Measurements from ENCODE around the gene LRPPRC. TPM values are rescaled to one million over a fixed set of nuclear protein-coding genes. Genes with fewer than 3 reads are reported as not detected.

The LRPPRC gene
- polyA plus RNA-seq, 5 donors: 87.2 to 109 (median 102) TPM

DNA sequence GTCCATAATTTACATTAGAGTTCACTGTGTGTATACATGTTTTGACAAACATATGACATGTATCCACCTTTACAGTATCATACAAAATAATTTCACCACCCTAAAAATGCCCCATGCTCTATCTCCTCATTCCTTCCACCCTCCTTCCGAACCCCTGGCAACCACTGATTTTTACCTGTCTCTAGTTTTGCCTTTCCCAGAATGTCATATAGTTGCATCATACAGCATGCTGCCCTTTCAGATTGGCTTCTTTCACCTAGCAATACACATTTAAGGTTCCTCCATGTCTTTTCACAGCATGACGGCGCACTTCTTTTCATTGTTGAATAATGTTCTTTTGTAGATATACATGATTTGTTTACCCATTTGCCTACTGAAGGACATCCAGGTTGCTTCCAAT is 10.4 kb downstream of the LRPPRC start:
- DNase-seq: no peak

DNA sequence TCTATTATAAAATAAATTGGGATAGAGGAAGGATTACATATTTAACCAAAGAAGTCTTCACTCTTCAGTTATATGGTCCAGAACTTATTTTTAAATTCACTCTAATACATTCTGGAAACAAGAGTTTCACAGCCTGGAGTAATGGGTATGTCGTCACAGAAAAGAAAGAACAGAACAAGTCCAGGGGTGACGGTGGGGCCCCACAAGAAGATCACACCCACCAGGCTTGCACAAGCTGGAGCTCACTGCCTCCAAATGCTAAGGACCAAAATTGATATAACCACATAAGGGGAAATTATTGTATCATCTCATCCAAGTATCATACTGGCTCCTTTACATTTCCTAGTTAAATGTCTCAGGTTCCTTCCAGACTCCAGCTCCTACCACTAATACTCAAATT is 11.3 kb downstream of the LRPPRC start:
- DNase-seq: no peak

GRCh38 chr2:43980902-43981301 is 14.9 kb downstream of the LRPPRC start:
- no peak for DNase-seq

DNA sequence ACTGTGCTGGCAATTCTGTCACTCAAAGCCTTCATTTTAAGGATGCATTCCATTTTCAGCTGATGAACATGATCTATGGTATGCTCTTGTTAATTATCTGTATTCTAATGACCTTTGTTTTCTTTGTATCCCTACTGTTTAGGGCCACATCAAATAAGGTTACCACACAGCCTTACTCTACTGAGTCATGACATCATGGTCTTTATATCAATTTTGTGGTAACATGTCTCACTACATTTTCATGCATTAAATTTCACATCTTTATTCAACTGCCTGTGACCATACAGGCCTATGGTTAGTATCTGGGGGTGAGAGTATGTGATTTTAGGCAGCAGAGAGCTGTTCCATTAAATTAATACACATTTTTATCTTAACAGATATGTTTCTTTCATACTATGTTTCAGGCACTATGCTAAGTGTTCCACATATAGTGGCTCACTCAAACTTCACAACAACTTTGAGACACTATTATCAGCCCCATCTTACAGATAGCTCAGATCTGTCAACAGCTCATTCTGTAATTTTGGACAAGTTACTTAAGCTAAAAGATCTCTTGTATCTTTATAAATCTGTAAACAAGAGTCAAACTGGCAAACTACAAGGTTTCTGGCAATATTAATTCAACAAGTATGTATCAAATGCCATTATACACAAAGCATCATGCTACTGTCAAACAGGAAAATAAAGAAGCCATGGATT is 18.0 kb downstream of the LRPPRC start:
- peak; percentile 48 to 55 for DNase-seq

GRCh38 chr2:43960921-43961320 is 34.9 kb downstream of the LRPPRC start:
- no peak for DNase-seq

DNA sequence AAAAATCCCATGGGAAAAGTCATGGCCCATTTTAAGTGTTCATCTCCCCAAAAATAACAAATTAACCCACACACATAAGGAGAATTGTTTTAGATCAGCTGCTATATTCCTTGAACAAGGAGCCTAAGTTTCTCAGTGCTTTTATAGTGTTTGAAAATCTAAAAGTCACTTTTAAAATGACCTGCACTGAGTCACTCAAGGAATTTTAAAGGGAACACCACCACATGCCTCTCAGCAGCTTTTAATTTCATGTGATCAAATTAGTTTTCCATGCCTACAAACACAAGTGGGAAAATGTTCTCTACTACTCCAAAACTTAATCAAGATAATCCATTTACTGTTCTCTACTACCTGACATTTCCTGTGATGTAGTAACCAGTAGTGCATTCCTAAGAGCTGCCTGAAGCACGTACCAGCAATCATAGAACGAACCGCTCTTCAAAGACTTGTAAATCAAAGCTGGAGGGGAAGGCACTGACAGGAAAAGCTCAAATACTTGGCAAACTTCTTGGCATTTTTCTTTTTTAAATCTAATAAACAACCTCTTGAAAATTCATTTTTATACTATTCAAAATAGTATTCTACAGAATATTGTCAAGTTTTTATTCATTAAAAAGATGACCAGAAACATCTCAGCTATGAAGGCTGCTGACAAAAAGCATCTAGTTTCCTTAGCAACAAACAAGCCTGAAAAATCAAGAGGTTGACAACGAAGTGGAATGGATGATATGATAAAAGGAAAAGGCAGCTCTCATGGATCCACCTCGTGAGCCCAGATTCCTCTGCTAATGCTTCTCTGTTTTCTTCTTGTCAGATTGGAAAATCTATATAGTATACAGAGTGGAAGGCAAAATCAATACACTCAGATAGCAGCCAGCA is 37.2 kb downstream of the LRPPRC start:
- no peak for DNase-seq

- peak in 1 of 2 donors; percentile 39 for DNase-seq
Measured at GRCh38 chr2:43950383-43951008, 45.3 kb downstream of the LRPPRC start.

DNA sequence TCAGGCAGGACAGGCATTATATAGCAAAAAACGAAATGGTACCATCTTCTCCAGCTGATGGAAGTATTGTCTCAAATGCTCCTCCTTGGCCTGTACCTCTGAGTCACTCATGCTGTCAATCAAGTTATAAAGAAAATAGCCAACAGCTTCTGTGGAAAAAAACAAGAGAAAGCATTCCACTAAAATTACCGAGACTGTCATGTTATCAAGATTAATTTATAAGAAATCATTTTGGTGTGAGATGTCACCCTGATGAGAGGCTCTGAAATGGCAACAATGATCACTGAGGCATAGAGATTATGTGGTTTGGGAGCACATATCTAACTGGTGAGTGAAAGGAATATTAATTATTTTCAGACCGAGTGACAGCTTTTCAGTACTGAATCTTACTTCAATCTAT is 47.4 kb downstream of the LRPPRC start:
- DNase-seq: no peak

DNA sequence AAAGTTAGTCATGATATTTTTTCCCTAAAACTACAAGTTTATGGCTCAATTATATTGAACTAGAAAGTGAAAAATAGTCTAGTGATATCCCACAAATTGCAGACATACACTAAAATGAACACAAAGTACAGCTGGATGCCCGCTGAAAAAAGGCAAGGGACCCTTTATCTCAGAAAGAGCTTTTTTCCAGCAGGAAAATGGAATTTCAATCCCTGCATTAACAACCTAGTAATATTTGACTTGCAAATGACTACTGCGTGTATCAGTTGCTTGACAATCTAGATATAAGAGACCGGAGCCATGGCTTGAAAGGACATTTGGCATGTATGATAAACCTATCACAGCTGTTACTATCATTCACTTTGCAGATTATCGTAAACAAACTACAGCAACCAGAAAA is 49.1 kb downstream of the LRPPRC start:
- DNase-seq: no peak

GRCh38 chr2:43945439-43945838 is 50.4 kb downstream of the LRPPRC start:
- DNase-seq: no peak

DNA sequence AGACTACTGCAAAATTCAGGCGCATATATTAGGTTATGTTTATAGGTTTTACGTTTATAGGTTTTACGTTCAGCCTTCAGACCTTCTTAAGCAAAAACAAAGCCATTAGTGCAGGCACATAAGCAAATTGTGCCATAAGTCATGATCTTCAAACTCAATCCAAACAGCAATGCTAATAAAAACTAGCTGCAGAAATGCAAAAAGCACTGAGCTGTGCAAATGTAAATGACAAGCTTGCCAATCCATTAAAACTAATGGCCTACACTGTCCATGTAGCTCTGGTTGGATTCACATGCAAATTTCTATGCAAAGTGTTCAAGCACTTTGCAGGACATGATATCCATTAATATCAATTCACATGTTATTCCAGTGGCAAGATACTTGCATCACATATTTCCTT is 50.9 kb downstream of the LRPPRC start:
- no peak for DNase-seq

DNA sequence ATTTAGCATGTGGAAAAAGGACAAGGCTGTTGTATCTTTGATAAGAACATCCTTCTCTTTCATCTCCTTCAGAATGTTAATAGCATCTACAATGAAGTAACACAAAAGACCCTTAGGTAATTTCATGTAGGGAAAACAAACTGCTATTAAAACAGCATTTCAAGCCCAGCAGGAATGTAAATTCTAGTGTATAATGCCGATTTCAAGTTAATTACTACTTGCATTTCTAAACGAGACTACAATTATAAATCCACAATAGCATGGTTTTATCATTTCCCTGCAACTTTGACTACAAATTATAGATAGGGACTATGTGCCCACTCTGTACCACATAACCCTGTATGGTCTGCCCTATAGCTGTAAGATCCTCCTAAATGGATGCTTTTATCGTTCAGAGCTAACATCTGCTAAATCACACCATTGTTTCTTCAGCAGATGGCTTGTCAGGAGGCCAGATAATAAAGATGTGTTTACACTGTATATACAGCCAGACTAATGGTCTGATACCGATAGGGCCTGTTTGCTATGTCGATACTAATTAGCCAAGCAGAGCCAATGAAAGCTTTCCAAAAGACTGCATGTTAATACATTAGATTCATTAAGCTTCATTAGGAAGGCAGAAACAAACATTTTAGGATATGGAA is 51.9 kb downstream of the LRPPRC start:
- peak; percentile 65 for DNase-seq

DNA sequence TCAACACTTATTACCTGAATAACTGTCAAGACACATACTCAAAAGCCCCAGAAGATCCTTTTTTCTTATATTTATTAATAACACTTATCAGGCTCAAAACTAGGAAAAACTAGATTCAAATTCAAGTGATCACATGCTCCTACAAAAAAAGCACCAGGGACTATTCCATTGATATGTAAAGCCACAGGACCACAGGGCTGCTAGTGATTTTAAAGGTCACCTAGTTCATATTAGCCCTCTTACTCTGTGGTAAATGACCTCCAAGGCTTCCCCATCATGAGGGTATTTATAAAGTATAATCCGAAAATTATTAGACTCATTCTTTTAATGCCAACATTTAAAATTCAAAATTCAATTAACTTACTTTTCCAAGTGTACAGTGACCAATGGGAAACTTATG is 52.5 kb downstream of the LRPPRC start:
- DNase-seq: no peak

GRCh38 chr2:43942881-43943280 is 52.9 kb downstream of the LRPPRC start:
- no peak for DNase-seq

DNA sequence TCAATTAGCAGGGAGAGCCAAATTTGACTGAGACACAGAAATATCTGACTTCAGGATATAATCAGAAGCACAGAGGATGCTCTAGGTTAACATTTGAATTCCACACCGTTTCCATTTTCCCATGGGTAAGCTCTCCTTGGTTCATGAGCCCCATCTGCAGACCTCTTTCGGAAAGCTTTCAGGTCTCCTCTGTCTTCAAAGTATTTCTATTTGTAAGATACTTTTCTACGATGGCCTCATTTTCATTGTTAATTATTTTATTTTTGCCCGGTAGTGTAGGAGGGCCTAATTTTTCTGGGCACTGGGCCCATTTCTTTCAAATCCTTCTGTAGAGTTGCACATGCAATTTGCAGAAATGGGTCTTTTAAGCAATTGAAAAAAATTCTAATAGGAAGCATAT is 53.8 kb downstream of the LRPPRC start:
- no peak for DNase-seq

DNA sequence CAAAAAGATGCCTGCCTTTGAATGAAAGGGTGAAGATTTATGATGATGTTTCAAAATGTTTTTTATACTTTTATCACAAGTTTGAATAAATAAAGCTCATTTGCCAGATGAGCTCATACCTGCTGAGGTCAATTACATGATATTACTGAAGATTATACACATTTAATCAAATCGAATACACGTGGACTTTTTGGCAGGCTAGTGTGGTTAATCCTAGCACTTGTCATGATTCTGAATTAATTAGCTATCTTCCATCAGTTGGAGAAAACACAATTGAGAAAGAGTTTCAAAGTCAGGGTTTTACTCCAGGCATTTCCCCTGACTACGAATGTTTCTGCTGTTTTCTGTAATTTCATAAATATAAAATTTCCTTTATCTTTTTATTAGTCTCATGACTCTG is 54.4 kb downstream of the LRPPRC start:
- no peak for DNase-seq

DNA sequence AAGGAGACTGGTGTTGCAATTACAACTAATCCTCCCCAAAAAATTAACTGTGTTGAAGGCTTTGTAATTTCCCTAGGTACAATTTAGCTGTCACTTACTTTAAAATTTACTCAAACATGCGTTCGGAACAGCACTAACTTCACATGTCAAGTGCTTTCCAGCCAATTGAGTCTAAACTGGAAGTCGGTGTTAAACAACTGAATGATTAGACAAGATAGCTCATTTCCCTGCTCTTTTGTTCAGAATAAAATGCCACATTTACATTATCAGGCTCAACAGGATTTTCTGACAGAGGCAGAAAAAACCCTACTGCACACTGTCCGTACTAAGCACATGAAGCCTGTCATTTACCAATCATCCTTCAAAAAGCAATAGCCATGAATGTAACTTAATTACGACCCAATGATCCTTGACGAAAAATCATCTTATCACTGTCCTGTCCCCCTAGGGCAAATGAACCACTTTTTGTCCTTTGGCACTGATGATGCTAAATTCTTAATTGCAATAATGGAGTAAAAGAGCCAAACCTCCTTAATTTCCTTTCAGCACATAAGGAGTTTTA is 56.0 kb downstream of the LRPPRC start:
- no peak for DNase-seq

DNA sequence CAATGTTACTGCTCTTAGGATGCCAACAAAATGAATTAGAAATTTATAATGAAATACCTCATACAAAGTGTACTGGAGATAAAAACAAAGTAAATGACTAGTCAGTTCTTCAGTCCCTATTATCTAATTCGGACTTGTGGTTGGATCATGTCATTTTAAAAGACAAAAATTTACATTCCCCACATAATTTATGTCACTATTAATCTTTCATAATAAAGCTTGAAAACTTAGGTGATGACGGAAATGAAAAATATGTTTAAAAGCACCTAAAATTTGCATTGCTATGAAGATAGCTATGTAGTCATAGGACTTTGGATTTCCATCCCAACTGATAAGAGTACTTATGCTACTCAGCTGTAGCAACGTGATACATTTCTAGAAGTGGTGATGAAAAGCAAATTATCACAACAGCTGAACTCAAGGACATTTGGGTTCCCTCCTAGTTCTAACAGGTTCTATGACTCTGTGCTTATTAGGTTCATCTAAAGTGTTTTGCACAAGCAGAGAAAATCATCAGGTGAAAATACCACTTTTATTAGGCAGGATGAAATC is 58.4 kb downstream of the LRPPRC start:
- DNase-seq: no peak

DNA sequence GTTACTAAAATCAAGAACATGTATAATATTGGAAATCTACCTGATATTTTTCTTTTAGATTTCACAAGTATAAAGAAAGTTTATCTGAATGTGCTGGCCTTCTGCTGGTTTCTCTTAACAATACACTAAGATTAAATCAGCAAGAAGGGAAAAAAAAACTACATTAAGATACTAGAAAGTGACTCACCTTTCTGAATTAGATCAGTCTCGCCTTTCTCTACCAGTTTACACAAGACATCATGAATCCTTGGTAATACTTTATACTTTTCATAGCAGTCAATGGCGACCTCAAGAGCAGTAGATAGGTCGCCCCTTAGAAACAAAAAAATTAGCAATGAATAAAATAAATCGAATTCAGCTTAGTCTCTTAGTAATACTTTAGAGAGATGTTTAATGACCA is 61.2 kb downstream of the LRPPRC start:
- no peak for DNase-seq

DNA sequence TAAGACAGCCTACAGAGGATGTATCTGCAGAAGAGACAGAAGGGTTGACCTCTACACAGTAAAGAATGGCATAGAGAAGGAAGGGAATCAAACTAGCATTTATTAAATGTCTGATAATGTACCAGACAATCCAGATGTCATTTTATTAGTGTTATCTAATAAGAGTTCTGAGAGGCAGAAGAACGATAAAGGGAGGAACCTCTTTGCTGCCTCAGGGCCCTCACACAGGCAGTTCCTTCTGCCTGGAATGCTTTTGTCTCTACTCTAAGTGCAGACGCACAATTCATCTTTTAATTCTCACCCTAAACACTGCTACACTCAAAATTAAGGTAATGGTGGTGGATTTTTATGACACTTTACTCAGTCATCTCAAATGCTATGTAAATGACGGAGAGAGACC is 64.5 kb downstream of the LRPPRC start:
- no peak for DNase-seq

DNA sequence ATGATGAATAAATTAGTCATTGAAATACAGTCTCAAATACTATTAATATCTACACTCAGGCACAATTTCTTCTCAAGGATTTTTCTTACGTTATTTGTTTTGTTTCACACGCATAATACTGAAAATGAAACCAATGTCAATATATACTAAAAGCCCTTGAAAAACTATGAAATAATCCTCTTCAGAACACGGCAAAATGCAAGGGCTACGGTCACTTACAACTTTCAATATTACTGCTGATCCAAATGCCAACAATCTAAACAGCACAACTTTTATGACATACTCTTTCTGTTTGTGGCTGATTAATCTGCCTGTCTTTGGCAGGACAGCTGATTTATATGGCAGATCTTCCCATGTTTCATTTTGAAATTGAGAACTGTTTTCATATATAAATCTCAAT is 68.3 kb downstream of the LRPPRC start:
- no peak for DNase-seq

GRCh38 chr2:43925431-43925830 is 70.4 kb downstream of the LRPPRC start:
- no peak for DNase-seq

Data from right lung (tissue), 5 donors.